Globus pallidus (tissue), 1 donor: ENCODE data around the gene FAM124A.
A peak's percentile ranks its signal among the peaks of the same experiment; 100 is the strongest.

Source experiments
- DNase-seq: peaks from one replicate; pipeline ENCODE4 v3.0.0-alpha.2; 2015; ENCODE audit warnings: low spot score

The FAM124A gene

GRCh38 chr13:51305271-51305967 is 83.2 kb downstream of the FAM124A start:
- no peak for DNase-seq

GRCh38 chr13:51308781-51309180 is 86.6 kb downstream of the FAM124A start:
- no peak for DNase-seq

- no peak for DNase-seq
Measured at GRCh38 chr13:51311231-51311630, 89.0 kb downstream of the FAM124A start.

GRCh38 chr13:51311957-51312520 is 89.8 kb downstream of the FAM124A start:
- peak; percentile 73 for DNase-seq

- no peak for DNase-seq
Measured at GRCh38 chr13:51313619-51314018, 91.4 kb downstream of the FAM124A start.

- DNase-seq, result no peak
Measured at GRCh38 chr13:51317262-51317661, 95.1 kb downstream of the FAM124A start.

GRCh38 chr13:51318015-51318414 is 95.8 kb downstream of the FAM124A start:
- DNase-seq, result no peak

GRCh38 chr13:51318876-51319275 is 96.7 kb downstream of the FAM124A start:
- no peak for DNase-seq

- DNase-seq, result no peak
Measured at GRCh38 chr13:51321836-51322235, 99.6 kb downstream of the FAM124A start.

- no peak for DNase-seq
Measured at GRCh38 chr13:51322826-51323225, 100.6 kb downstream of the FAM124A start.

GRCh38 chr13:51323824-51324511 is 101.8 kb downstream of the FAM124A start:
- peak; percentile 17 for DNase-seq

- peak; percentile 85 for DNase-seq
Measured at GRCh38 chr13:51324714-51325420, 102.7 kb downstream of the FAM124A start.

- peak; percentile 22 for DNase-seq
Measured at GRCh38 chr13:51325837-51326236, 103.6 kb downstream of the FAM124A start.

- DNase-seq, result no peak
Measured at GRCh38 chr13:51326777-51327176, 104.6 kb downstream of the FAM124A start.

GRCh38 chr13:51327961-51328360 is 105.8 kb downstream of the FAM124A start:
- no peak for DNase-seq

- no peak for DNase-seq
Measured at GRCh38 chr13:51328488-51328887, 106.3 kb downstream of the FAM124A start.

GRCh38 chr13:51329606-51330005 is 107.4 kb downstream of the FAM124A start:
- no peak for DNase-seq

GRCh38 chr13:51330791-51331190 is 108.6 kb downstream of the FAM124A start:
- DNase-seq, result no peak

- DNase-seq, result no peak
Measured at GRCh38 chr13:51331354-51331861, 109.2 kb downstream of the FAM124A start.

- no peak for DNase-seq
Measured at GRCh38 chr13:51332566-51333361, 110.6 kb downstream of the FAM124A start.

GRCh38 chr13:51333421-51333820 is 111.2 kb downstream of the FAM124A start:
- DNase-seq, result no peak

GRCh38 chr13:51333826-51334225 is 111.6 kb downstream of the FAM124A start:
- DNase-seq, result no peak
